Thyroid gland (tissue), 4 donors: Measurements from ENCODE around the gene FOXJ2.

Source experiments
- CTCF ChIP-seq, 6 experiments: fragments of 200-600 bp in 3 of 6; fragments of 450-650 bp in 3 of 6; sonication (generic) in 3 of 6; IDR thresholded peaks; one replicate each; pipeline ENCODE4 v1.5.1; 2016 to 2019; ENCODE audit warnings: antibody characterized with exemption in 6 of 6, mild to moderate bottlenecking in 2 of 6, inconsistent platforms in 1 of 6, moderate library complexity in 1 of 6
- POLR2A ChIP-seq, 2 donors: fragments of 450-650 bp; IDR thresholded peaks; one replicate each; pipeline ENCODE4 v1.6.1; 2017; ENCODE audit warnings: antibody characterized with exemption in 2 of 2, mild to moderate bottlenecking in 2 of 2, moderate library complexity in 1 of 2

- TF ChIP-seq CTCF (IDR thresholded peaks at IDR 0.05): no peak
- TF ChIP-seq POLR2A (IDR thresholded peaks at IDR 0.05): no peak
Measured at GRCh38 chr12:8069582-8069981, 37.1 kb downstream of the FOXJ2 start.
